Fibroblast of lung (primary cell): ENCODE results near the gene ARF1. TPM values are rescaled to one million over a fixed set of nuclear protein-coding genes. Genes with fewer than 3 reads are reported as not detected.

Experiments
- DNase-seq, 2 donors: peaks; one replicate each; pipeline versions ENCODE4 v3.0.0 to v3.0.0-alpha.2; 2010; ENCODE audit warnings: low read depth in 2 of 2
- H2AFZ ChIP-seq: 2 replicates; pipeline ENCODE4 v1.5.1; 2012; ENCODE audit warnings: low read length, control low read depth, inconsistent platforms
- H3K27ac ChIP-seq: 2 replicates; pipeline ENCODE4 v1.5.1; 2011; ENCODE audit warnings: low read length, control low read depth; ENCODE audit not compliant: insufficient read depth
- H3K27me3 ChIP-seq: 2 replicates; pipeline ENCODE4 v1.5.1; 2011; ENCODE audit warnings: mild to moderate bottlenecking, low read length; ENCODE audit not compliant: control insufficient read depth, insufficient read depth
- H3K36me3 ChIP-seq: 2 replicates; pipeline ENCODE4 v1.5.1; 2011; ENCODE audit warnings: low read length; ENCODE audit not compliant: control insufficient read depth, insufficient read depth
- H3K4me1 ChIP-seq: 2 replicates; pipeline ENCODE4 v1.5.1; 2011; ENCODE audit warnings: low read length; ENCODE audit not compliant: control insufficient read depth, insufficient read depth; ENCODE audit errors: extremely low read depth
- H3K4me2 ChIP-seq: 2 replicates; pipeline ENCODE4 v1.5.1; 2011; ENCODE audit warnings: low read length, control low read depth; ENCODE audit not compliant: insufficient read depth; ENCODE audit errors: extremely low read depth
- H3K4me3 ChIP-seq, 4 experiments: fragments of 200-600 bp in 1 of 4; sonication (generic) in 1 of 4; replicated peaks in 1 of 4; 2 replicates each; pipeline ENCODE4 v1.5.1; 2011 to 2016; ENCODE audit warnings: low read length in 4 of 4, low read depth in 3 of 4, mild to moderate bottlenecking in 3 of 4, control low read depth in 2 of 4, inconsistent platforms in 1 of 4, mixed read lengths in 1 of 4; ENCODE audit not compliant: insufficient read depth in 1 of 4; ENCODE audit errors: control extremely low read depth in 1 of 4
- H3K79me2 ChIP-seq: 2 replicates; pipeline ENCODE4 v1.5.1; 2012; ENCODE audit warnings: mild to moderate bottlenecking, low read length, inconsistent platforms; ENCODE audit not compliant: control insufficient read depth, insufficient read depth
- H3K9ac ChIP-seq: 2 replicates; pipeline ENCODE4 v1.5.1; 2011; ENCODE audit warnings: mild to moderate bottlenecking, low read length, control low read depth; ENCODE audit not compliant: insufficient read depth
- H3K9me3 ChIP-seq: 2 replicates; pipeline ENCODE4 v1.5.1; 2012; ENCODE audit warnings: low read depth, low read length; ENCODE audit not compliant: control insufficient read depth, insufficient read depth
- H4K20me1 ChIP-seq: 2 replicates; pipeline ENCODE4 v1.5.1; 2011; ENCODE audit warnings: low read length; ENCODE audit not compliant: control insufficient read depth, insufficient read depth; ENCODE audit errors: extremely low read depth
- EZH2 ChIP-seq: IDR thresholded peaks from 2 replicates; pipeline ENCODE4 v1.5.1; 2012; ENCODE audit warnings: low read length, control low read depth, mild to moderate bottlenecking; ENCODE audit errors: missing control alignments
- polyA plus RNA-seq, 2 donors: library from polyadenylated mRNA; depleted of rRNA in 1 of 2; stranded (reverse) in 1 of 2; unstranded in 1 of 2; fragments of >200 nt; gene quantifications; 2 replicates each; pipeline ENCODE4 v1.2.1, GENCODE V29; 2011 to 2012; ENCODE audit warnings: missing spikeins in 1 of 2
- total RNA-seq: library from RNA; depleted of rRNA; stranded (reverse); fragments of >200 nt; gene quantifications from 2 replicates; pipeline ENCODE4 v1.2.1, GENCODE V29; 2014
- TF ChIP-seq, protein P1 (sequence below), 2 donors: IDR thresholded peaks in 1 of 2; conservative IDR thresholded peaks in 1 of 2; 1 replicate in 1 of 2; 2 replicates in 1 of 2; pipeline ENCODE4 v1.5.1; 2011 to 2012; ENCODE audit warnings: low read length in 2 of 2, control low read depth in 1 of 2, inconsistent platforms in 1 of 2, low read depth in 1 of 2, mild to moderate bottlenecking in 1 of 2

The ARF1 gene
- total and polyA plus RNA-seq, 2 donors (not counting 1 experiment from before 2014, with no cell fraction given), result 261 to 546 TPM

DNA sequence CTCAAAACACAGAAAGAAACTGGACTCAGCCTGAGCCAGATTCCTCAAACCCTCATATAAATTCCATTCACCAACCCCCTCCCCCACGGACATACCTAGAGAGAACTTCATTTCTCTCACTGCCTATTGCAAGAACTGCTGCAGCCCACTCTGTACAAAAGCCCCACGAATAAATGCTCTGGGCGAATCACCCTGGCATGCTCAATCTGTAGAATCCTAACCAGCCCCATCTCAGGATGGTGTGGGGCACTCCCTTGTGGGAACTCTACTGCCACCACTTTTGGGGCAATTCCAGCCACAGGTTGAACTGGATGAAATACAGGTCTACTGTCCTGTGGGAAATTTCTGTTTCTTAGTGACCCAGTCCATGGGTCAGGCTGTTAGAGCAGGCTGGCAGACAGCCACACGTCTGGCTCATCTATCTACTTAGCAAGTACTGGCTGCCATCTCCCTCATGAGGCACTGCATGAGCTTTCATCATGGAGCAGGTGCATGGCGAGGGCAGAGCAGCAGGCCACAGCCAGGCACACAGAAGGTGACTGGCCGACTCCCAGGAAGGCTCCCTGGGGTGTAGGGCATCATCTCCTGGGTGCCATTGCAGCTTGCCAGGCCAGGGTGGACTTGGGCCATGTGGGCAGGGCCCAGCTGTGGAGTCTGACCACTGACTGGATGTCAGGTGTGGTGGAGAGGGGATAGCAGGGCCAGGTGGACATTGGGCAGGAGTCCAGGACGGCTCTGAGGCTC is 22.2 kb downstream of the ARF1 start:
- H3K4me2 ChIP-seq, result no peak overlapping the region
- no peak overlapping the region for H2AFZ ChIP-seq
- no peak overlapping the region for H3K9ac ChIP-seq
- TF ChIP-seq, protein P1, sequence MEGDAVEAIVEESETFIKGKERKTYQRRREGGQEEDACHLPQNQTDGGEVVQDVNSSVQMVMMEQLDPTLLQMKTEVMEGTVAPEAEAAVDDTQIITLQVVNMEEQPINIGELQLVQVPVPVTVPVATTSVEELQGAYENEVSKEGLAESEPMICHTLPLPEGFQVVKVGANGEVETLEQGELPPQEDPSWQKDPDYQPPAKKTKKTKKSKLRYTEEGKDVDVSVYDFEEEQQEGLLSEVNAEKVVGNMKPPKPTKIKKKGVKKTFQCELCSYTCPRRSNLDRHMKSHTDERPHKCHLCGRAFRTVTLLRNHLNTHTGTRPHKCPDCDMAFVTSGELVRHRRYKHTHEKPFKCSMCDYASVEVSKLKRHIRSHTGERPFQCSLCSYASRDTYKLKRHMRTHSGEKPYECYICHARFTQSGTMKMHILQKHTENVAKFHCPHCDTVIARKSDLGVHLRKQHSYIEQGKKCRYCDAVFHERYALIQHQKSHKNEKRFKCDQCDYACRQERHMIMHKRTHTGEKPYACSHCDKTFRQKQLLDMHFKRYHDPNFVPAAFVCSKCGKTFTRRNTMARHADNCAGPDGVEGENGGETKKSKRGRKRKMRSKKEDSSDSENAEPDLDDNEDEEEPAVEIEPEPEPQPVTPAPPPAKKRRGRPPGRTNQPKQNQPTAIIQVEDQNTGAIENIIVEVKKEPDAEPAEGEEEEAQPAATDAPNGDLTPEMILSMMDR (conservative IDR thresholded peaks at IDR 0.05 in 1 of 2, IDR thresholded peaks at IDR 0.05 in 1 of 2; ENCODE audit: low read depth in 1 of 2, low read length in 2 of 2), result no peak
- no peak for TF ChIP-seq EZH2
- peaks cover 20% of the 10 kb centered on the region for H3K36me3 ChIP-seq
- H3K27ac ChIP-seq, result no peak overlapping the region
- no peaks in the 10 kb centered on the region for H3K27me3 ChIP-seq
- H3K4me3 ChIP-seq, result no peak overlapping the region
- no peaks in the 10 kb centered on the region for H3K4me1 ChIP-seq
- peaks cover 28% of the 10 kb centered on the region for H3K79me2 ChIP-seq
- no peaks in the 10 kb centered on the region for H3K9me3 ChIP-seq
- DNase-seq, result peak in 1 of 2 donors; percentile 27
- H4K20me1 ChIP-seq, result no peaks in the 10 kb centered on the region

DNA sequence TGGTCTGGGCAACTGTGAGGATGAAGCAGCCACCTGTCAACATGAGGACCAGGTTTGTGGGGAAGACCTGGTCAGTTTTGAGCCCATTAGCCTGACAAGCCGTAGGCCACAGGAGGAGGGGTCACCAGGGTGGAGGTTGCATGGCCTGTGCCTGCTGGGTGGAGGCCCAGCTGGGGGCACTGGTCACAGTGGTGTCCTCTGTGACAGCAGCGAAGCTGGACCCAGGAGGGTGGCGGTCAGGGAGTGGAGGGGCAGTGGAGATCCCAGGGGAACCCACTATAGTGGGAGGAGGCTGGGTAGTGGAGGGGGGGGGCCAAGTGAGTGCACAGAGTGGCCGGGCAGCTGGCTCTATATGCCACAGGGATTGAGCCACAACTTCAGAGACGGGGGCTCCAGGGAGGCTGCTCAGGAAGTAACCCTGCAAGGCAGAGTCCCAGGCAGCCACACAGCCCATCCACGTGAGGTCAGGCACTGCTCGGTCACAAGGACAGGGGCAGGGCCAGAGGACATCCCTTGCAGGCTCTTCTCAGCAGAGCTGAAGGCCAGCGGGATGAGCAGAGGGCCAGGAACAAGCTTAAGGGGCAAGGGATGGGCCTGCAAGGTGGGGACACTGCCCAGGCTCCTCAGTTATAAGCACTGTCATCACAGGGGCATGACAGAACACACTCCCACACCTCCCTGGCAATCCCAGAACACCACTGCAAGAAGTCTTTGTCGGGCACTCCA is 22.9 kb downstream of the ARF1 start:
- H3K79me2 ChIP-seq, result peaks cover 24% of the 10 kb centered on the region
- peaks cover 16% of the 10 kb centered on the region for H3K36me3 ChIP-seq
- H3K4me3 ChIP-seq, result no peak overlapping the region
- H3K27ac ChIP-seq, result no peak overlapping the region
- H2AFZ ChIP-seq, result no peak overlapping the region
- H3K4me1 ChIP-seq, result no peaks in the 10 kb centered on the region
- no peaks in the 10 kb centered on the region for H4K20me1 ChIP-seq
- H3K9me3 ChIP-seq, result no peaks in the 10 kb centered on the region
- H3K27me3 ChIP-seq, result no peaks in the 10 kb centered on the region
- no peak overlapping the region for H3K9ac ChIP-seq
- no peak for TF ChIP-seq EZH2
- TF ChIP-seq, protein P1 (conservative IDR thresholded peaks at IDR 0.05 in 1 of 2, IDR thresholded peaks at IDR 0.05 in 1 of 2; ENCODE audit: low read depth in 1 of 2, low read length in 2 of 2), result no peak
- H3K4me2 ChIP-seq, result no peak overlapping the region
- no peak for DNase-seq

DNA sequence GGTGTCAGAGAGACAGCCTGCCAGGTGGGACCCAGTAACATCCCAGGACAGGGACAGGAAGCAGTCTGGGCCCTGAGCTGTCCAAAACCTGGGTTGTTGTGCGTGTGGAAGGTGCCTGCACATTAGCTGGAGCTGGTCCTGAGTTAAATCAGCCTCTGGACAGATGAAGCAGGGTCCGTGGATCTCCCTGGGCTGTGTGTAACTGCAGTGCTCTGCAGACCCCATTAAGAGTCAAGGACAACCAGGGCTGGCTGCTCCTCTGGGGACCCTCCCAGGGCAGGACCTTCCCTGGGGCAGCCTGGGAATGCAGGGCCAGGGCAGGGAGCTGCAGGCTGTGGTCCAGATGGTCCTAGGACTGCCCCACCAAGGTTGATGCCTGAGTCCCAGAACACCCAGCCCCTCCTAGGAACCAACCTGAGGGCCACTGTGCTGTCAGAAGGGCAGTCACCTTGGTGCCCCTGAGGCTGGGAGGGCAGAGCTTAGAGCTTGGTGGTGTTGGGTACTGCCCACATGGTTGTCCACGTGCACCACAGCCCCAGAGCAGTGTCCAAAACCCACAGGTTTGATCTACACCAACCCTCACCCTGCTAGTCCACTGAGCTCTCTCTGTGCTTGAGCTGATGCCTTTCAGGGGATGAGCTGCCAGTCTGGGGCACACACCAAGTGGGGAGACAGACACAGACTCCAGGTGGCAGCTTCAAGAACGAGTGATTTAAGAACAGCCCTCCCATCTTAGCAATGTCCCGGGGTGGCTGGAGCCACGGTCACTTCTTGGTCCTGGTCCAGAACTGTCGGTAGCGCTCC is 23.7 kb downstream of the ARF1 start:
- H4K20me1 ChIP-seq, result no peaks in the 10 kb centered on the region

More for the DNA sequence above, 23.7 kb downstream of the ARF1 start:
- Histone ChIP-seq H3K27ac (no peak overlapping the region), H3K79me2 (peaks cover 20% of the 10 kb centered on the region), H3K4me3 (no peak overlapping the region), H3K9me3 (no peaks in the 10 kb centered on the region), H2AFZ (no peak overlapping the region), H3K9ac (no peak overlapping the region), H3K36me3 (peaks cover 10% of the 10 kb centered on the region), H3K27me3 (no peaks in the 10 kb centered on the region), H3K4me1 (no peaks in the 10 kb centered on the region), H3K4me2 (no peak overlapping the region)
- TF ChIP-seq, protein P1 (conservative IDR thresholded peaks at IDR 0.05 in 1 of 2, IDR thresholded peaks at IDR 0.05 in 1 of 2; ENCODE audit: low read depth in 1 of 2, low read length in 2 of 2), result no peak
- TF ChIP-seq EZH2, result no peak
- DNase-seq, result no peak
